Psoas muscle (tissue), 8 donors: ENCODE data around the gene ANKMY1. TPM values are rescaled to one million over a fixed set of nuclear protein-coding genes. Genes with fewer than 3 reads are reported as not detected.

Experiments
- ATAC-seq, 4 donors: fragments of 200-7000 bp; cut with Tn5 transposase; one replicate each; pipeline ENCODE4 v1.9.1; 2020; ENCODE audit warnings: moderate library complexity in 3 of 4, mild to moderate bottlenecking in 2 of 4
- DNase-seq, 2 donors: peaks; one replicate each; pipeline ENCODE4 v3.0.0-alpha.2; 2020
- H3K27ac ChIP-seq: fragments of 200-600 bp; one replicate; pipeline ENCODE4 v1.8.0; 2022
- H3K27me3 ChIP-seq, 3 donors: fragments of 200-600 bp in 1 of 3; one replicate each; pipeline versions ENCODE4 v1.6.1 to v1.8.0; 2013 to 2022; ENCODE audit warnings: low read length in 2 of 3, mild to moderate bottlenecking in 2 of 3, moderate library complexity in 1 of 3; ENCODE audit not compliant: insufficient read depth in 3 of 3
- H3K36me3 ChIP-seq, 2 donors: fragments of 200-600 bp in 1 of 2; one replicate each; pipeline versions ENCODE4 v1.6.1 to v1.8.0; 2013 to 2022; ENCODE audit warnings: low read depth in 1 of 2, mild to moderate bottlenecking in 1 of 2, moderate library complexity in 1 of 2; ENCODE audit not compliant: insufficient read depth in 1 of 2
- H3K4me1 ChIP-seq: fragments of 200-600 bp; one replicate; pipeline ENCODE4 v1.8.0; 2022
- H3K4me3 ChIP-seq: fragments of 200-600 bp; one replicate; pipeline ENCODE4 v1.8.0; 2022; ENCODE audit warnings: mild to moderate bottlenecking
- H3K9me3 ChIP-seq: fragments of 200-600 bp; one replicate; pipeline ENCODE4 v1.8.0; 2022
- WGBS, 3 donors: extraction: QIAGEN DNeasy Blood & Tissue Kit; methylation state at CpG; one replicate each; pipeline versions ENCODE4 v1.1.6 to v1.1.7; 2013; 5-methylcytosine and 5-hydroxymethylcytosine counted together
- intact Hi-C, 2 donors: fragments of 100-400 bp; cut with DNase I; formaldehyde crosslinking; loops; one replicate each; pipeline versions ENCODE4 v1.11.0 to v1.14.2; 2022
- polyA plus RNA-seq, 3 donors: library from polyadenylated mRNA; stranded (reverse); fragments of 200-250 nt; gene quantifications; one replicate each; pipeline ENCODE4 v1.2.3, GENCODE V29; 2013
- total RNA-seq, 4 donors: library from RNA; stranded (reverse); fragmentation: NEBNext Ultra II Directional in 2 of 4; extraction: Animal tissue kit (Norgen Biotek cat#: 25700) in 2 of 4; gene quantifications; one replicate each; pipeline versions ENCODE4 v1.2.1 to v1.2.4, GENCODE V29; 2021 to 2023
- TF ChIP-seq, protein P1 (sequence below): fragments of 200-600 bp; IDR thresholded peaks from one replicate; pipeline ENCODE4 v1.8.0; 2022; ENCODE audit warnings: antibody characterized with exemption
- donor health status: healthy with polysubstance abuse.
- donor health status: DM: no; HTN: no; CAD: no; lungs with moderate emphysema.
- donor health status: Bipolar disorder and iron deficiency.
- donor health status: healthy.
- donor health status: DM: yes; HTN: yes; CAD: no.
- donor health status: DM: no; HTN: no; CAD: no.
- donor health status: DM: no; HTN: no; CAD: no.
- donor health status: DM: yes; HTN: yes; CAD: no.

ANKMY1 gene
- total and polyA plus RNA-seq, 7 donors: 1.4 to 5.8 (median 3.0) TPM

- no peak overlapping the region for H3K4me3 ChIP-seq
- H3K27me3 ChIP-seq: no peaks in the 10 kb centered on the region
- no peak overlapping the region for H3K27ac ChIP-seq
- DNase-seq (no peak), ATAC-seq (no peak)
- WGBS, 3 donors: 93 to 96% (median 96%) methylated on average over 11 of the region's 11 CpGs
- TF ChIP-seq, protein P1, sequence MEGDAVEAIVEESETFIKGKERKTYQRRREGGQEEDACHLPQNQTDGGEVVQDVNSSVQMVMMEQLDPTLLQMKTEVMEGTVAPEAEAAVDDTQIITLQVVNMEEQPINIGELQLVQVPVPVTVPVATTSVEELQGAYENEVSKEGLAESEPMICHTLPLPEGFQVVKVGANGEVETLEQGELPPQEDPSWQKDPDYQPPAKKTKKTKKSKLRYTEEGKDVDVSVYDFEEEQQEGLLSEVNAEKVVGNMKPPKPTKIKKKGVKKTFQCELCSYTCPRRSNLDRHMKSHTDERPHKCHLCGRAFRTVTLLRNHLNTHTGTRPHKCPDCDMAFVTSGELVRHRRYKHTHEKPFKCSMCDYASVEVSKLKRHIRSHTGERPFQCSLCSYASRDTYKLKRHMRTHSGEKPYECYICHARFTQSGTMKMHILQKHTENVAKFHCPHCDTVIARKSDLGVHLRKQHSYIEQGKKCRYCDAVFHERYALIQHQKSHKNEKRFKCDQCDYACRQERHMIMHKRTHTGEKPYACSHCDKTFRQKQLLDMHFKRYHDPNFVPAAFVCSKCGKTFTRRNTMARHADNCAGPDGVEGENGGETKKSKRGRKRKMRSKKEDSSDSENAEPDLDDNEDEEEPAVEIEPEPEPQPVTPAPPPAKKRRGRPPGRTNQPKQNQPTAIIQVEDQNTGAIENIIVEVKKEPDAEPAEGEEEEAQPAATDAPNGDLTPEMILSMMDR: no peak
- intact Hi-C loops: loop anchor here in 1 of 2 donors (10.0 kb wide), 1 partner anchor 193 kb away; no protein-coding TSS in a partner anchor
- H3K9me3 ChIP-seq: no peaks in the 10 kb centered on the region
- peaks cover 0 to 9% of the 10 kb centered on the region in 2 donors for H3K36me3 ChIP-seq
- H3K4me1 ChIP-seq: no peaks in the 10 kb centered on the region
Observed at GRCh38 chr2:240512109-240512485, 45.7 kb downstream of the ANKMY1 start.

DNA sequence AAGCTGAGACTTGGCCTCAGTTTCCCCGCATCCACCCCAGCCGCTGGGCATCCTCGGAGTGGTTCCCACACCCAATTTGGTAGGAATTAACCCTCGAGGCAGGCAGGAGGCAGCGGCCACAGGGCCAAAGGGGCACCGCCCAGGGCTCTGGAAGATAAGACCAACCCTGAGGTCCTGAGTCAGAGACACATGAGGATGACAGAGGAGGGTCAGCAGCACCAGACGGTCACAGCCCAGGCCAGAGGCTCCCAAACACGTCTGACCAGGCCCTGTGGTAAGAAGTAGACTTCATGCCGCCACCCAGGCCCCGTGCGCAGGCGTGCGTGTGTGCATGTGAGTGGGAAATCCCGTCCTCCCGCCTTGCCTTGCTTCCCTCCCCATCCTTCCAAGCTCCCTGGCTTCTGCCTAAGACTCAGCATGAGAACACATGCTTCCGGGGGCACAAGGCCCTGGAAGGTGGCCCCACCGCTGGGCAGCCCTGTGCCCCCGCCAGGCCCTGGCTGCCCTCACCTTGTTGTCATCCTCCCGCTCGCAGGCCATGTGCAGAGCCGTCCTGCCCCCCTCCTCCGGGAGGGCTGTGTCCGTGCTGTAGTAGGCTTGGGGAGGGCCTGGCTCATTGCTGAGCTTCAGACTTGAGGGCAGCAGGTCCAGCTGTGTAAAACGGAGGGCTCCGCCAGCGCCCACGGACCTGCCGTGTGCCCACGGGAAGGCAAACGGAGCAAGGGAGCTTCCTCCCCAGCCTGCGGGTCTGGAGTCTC, 46.3 kb downstream of the ANKMY1 start:
- no peak overlapping the region for H3K27ac ChIP-seq
- intact Hi-C loops: loop anchor here in 1 of 2 donors (10.0 kb wide), 1 partner anchor 193 kb away; no protein-coding TSS in a partner anchor
- 93 to 96% (median 93%) methylated on average over 30 to 31 of the region's 31 CpGs for WGBS, 3 donors
- H3K4me3 ChIP-seq: no peak overlapping the region
- TF ChIP-seq, protein P1: no peak
- H3K4me1 ChIP-seq: no peaks in the 10 kb centered on the region
- ATAC-seq (no peak), DNase-seq (no peak)
- peaks cover 0 to 9% of the 10 kb centered on the region in 2 donors for H3K36me3 ChIP-seq
- no peaks in the 10 kb centered on the region for H3K27me3 ChIP-seq
- H3K9me3 ChIP-seq: no peaks in the 10 kb centered on the region

- WGBS, 3 donors: 92 to 95% (median 93%) methylated on average over 12 of the region's 12 CpGs
- Histone ChIP-seq H3K27me3 (no peaks in the 10 kb centered on the region), H3K27ac (no peak overlapping the region), H3K9me3 (no peaks in the 10 kb centered on the region), H3K36me3 (peaks cover 0 to 9% of the 10 kb centered on the region in 2 donors), H3K4me1 (no peaks in the 10 kb centered on the region), H3K4me3 (no peak overlapping the region)
- DNase-seq (no peak), ATAC-seq (no peak)
- TF ChIP-seq, protein P1: no peak
- intact Hi-C loops: loop anchor here in 1 of 2 donors (10.0 kb wide), 1 partner anchor 194 kb away; no protein-coding TSS in a partner anchor
Observed at GRCh38 chr2:240510513-240511210, 47.1 kb downstream of the ANKMY1 start.

DNA sequence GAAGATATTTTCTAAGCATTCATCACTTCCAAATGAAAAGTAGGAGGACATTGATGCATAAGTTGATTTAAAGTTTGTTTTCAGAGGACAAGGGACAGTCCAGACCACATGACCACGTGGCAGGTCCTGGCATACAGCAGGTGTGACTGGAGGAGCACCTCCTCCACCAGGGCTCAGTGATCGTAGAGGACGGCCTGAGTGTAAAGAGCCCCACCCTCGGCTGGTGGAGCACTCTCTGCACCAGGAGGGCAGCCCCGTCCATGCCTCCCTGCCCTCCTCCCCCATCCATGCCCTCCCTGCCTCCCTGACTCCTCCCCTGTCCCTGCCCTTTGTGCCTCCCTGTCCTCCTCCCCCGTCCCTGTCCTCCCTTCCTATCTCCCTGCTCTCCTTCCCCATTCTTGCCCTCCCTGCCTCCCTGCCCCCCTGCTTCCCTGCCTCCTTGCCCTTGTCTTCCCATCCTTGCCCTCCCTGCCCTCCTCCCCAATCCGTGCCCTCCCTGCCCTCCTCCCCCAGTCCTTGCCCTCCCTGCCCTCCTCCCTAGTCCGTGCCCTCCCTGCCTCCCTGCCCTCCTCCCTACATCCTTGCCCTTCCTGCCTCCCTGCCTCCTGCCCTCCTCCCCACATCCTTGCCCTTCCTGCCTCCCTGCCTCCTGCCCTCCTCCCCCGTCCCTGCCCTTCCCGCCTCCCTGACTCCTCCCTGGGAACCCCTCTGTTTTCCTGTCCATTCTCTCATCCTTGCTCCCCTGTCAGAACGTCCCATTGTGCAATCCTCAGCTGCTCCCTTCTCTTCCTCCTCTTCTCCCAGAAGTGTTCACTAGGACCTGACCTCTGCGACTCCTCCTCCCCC, 47.9 kb downstream of the ANKMY1 start:
- intact Hi-C loops: loop anchor here in 1 of 2 donors (10.0 kb wide), 1 partner anchor 195 kb away; no protein-coding TSS in a partner anchor
- Histone ChIP-seq H3K9me3 (no peaks in the 10 kb centered on the region), H3K4me3 (no peak overlapping the region), H3K27ac (no peak overlapping the region), H3K4me1 (no peaks in the 10 kb centered on the region), H3K36me3 (peaks cover 0 to 9% of the 10 kb centered on the region in 2 donors), H3K27me3 (no peaks in the 10 kb centered on the region)
- DNase-seq: no peak
- ATAC-seq: no peak
- TF ChIP-seq, protein P1: no peak
- WGBS, 3 donors: 58 to 71% (median 67%) methylated on average over 12 of the region's 12 CpGs
